ENCODE results near the gene THBS3.

DNA sequence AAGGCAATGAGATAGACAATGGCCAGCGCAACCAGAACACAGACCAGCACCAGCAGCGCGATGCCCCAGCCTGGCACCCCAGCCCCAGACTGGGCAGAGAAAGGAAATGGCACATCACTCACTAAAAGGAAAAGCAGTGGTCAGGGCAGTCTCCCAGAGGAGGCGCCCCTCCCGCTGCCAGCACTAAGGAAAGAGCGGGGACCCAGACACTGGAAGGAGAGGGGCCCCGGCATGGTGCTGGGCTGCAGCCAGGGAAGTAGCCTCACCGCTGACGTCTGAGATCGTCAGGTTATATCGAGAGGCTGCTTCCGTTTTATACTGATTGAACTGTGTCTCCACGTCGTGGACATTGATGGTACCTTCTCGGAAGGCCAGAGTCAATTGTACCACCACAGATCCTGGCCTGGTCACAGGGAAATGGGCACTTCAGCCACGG lies 20.2 kb downstream of the THBS3 start:
- TF ChIP-seq POLR2A (IDR thresholded peaks at IDR 0.05; ENCODE audit: low read depth, low read length) (no peak), POLR2AphosphoS5 (IDR thresholded peaks at IDR 0.05; ENCODE audit: low read depth, low read length) (no peak)

Data from GM12891 (cell line).